CD4-positive, alpha-beta T cell treated with Interleukin-2 at 100 ng/mL for 4 hours (primary cell): Measurements from ENCODE around the gene KLK7.
"Not testable (repeated sequence)": the region's sequence is repeated elsewhere in the genome, so short reads cannot be mapped to it uniquely, and the experiment has no call there.

Experiments
- DNase-seq: peaks from one replicate; pipeline ENCODE4 v3.0.0-alpha.2; 2020; ENCODE audit warnings: low spot score

Gene KLK7

GRCh38 chr19:51010066-51010795 lies 26.5 kb upstream of the KLK7 start:
- no peak for DNase-seq

- DNase-seq = no peak
Observed at GRCh38 chr19:51009061-51009891, 25.6 kb upstream of the KLK7 start.

GRCh38 chr19:51007488-51007887 lies 23.8 kb upstream of the KLK7 start:
- no peak for DNase-seq

- DNase-seq = no peak
Observed at GRCh38 chr19:51006406-51006805, 22.7 kb upstream of the KLK7 start.

GRCh38 chr19:51005248-51005647 lies 21.5 kb upstream of the KLK7 start:
- DNase-seq = no peak

GRCh38 chr19:51003316-51003715 lies 19.6 kb upstream of the KLK7 start:
- no peak for DNase-seq

GRCh38 chr19:51002542-51003311 lies 19.0 kb upstream of the KLK7 start:
- DNase-seq = no peak

GRCh38 chr19:51002089-51002532 lies 18.4 kb upstream of the KLK7 start:
- DNase-seq = no peak

- no peak for DNase-seq
Observed at GRCh38 chr19:51001515-51001914, 17.8 kb upstream of the KLK7 start, which contains the start of gene KLK8. Gene KLK8 (minus strand): TSS chr19:51001604. CDS start chr19:51001167, 437 bp downstream.

GRCh38 chr19:51000981-51001380 lies 17.3 kb upstream of the KLK7 start:
- no peak for DNase-seq

- DNase-seq = no peak
Observed at GRCh38 chr19:51000426-51000825, 16.7 kb upstream of the KLK7 start.

- DNase-seq = no peak
Observed at GRCh38 chr19:50998686-50999085, 15.0 kb upstream of the KLK7 start.

- DNase-seq = no peak
Observed at GRCh38 chr19:50998061-50998460, 14.3 kb upstream of the KLK7 start.

GRCh38 chr19:50994129-50994528 lies 10.4 kb upstream of the KLK7 start:
- no peak for DNase-seq

GRCh38 chr19:50992666-50993035 lies 8.9 kb upstream of the KLK7 start:
- DNase-seq = no peak

GRCh38 chr19:50984416-50984815 lies 699 bp upstream of the KLK7 start:
- not testable (repeated sequence) for DNase-seq

- no peak for DNase-seq
Observed at GRCh38 chr19:50982186-50982585, 1.5 kb downstream of the KLK7 start.

- no peak for DNase-seq
Observed at GRCh38 chr19:50981587-50982146, 2.0 kb downstream of the KLK7 start.

GRCh38 chr19:50980208-50980607 lies 3.5 kb downstream of the KLK7 start:
- no peak for DNase-seq

GRCh38 chr19:50979758-50980157 lies 4.0 kb downstream of the KLK7 start:
- no peak for DNase-seq

GRCh38 chr19:50978772-50979390 lies 4.8 kb downstream of the KLK7 start:
- no peak for DNase-seq

GRCh38 chr19:50977626-50978025 lies 6.1 kb downstream of the KLK7 start:
- DNase-seq = no peak
